Measurements from ENCODE around the gene TPP1.

TPP1 gene

GRCh38 chr11:6619004-6619745 is at the start of gene TPP1:
TSS of gene TPP1 (minus strand) at chr11:6619422. CDS start at chr11:6619400, 22 bp downstream.
- DNase-seq, result peak; percentile 63 to 75 (median 69)

- DNase-seq, result no peak
Measured at GRCh38 chr11:6667733-6668374, 48.6 kb upstream of the TPP1 start.

- DNase-seq, result no peak
Measured at GRCh38 chr11:6666302-6667183, 47.3 kb upstream of the TPP1 start.

GRCh38 chr11:6664551-6664950 is 45.3 kb upstream of the TPP1 start:
- no peak for DNase-seq

- no peak for DNase-seq
Measured at GRCh38 chr11:6663794-6664469, 44.7 kb upstream of the TPP1 start.

- no peak for DNase-seq
Measured at GRCh38 chr11:6660712-6661111, 41.5 kb upstream of the TPP1 start.

- no peak for DNase-seq
Measured at GRCh38 chr11:6658647-6659046, 39.4 kb upstream of the TPP1 start.

GRCh38 chr11:6657346-6657745 is 38.1 kb upstream of the TPP1 start:
- DNase-seq, result no peak

- no peak for DNase-seq
Measured at GRCh38 chr11:6656936-6657335, 37.7 kb upstream of the TPP1 start.

GRCh38 chr11:6656584-6656915 is 37.3 kb upstream of the TPP1 start:
- DNase-seq, result no peak

GRCh38 chr11:6655790-6656583 is 36.8 kb upstream of the TPP1 start, which contains the start of gene DCHS1:
TSS of gene DCHS1 (minus strand) at chr11:6655809. CDS start at chr11:6641613, 14,196 bp downstream.
- DNase-seq, result peak in 1 of 4 experiments; percentile 14

- DNase-seq, result no peak
Measured at GRCh38 chr11:6655020-6655789, 36.0 kb upstream of the TPP1 start.

- no peak for DNase-seq
Measured at GRCh38 chr11:6654281-6655019, 35.2 kb upstream of the TPP1 start.

GRCh38 chr11:6653656-6654055 is 34.4 kb upstream of the TPP1 start:
- DNase-seq, result no peak

- no peak for DNase-seq
Measured at GRCh38 chr11:6653097-6653496, 33.9 kb upstream of the TPP1 start.

- no peak for DNase-seq
Measured at GRCh38 chr11:6652182-6652581, 33.0 kb upstream of the TPP1 start.

GRCh38 chr11:6650980-6651379 is 31.8 kb upstream of the TPP1 start:
- DNase-seq, result no peak

- no peak for DNase-seq
Measured at GRCh38 chr11:6650104-6650503, 30.9 kb upstream of the TPP1 start.

- DNase-seq, result no peak
Measured at GRCh38 chr11:6648501-6648900, 29.3 kb upstream of the TPP1 start.

GRCh38 chr11:6647836-6648235 is 28.6 kb upstream of the TPP1 start:
- no peak for DNase-seq
